Epithelial cell of prostate (primary cell): ENCODE data around the gene PCLAF.
"Not testable (repeated sequence)": the region's sequence is repeated elsewhere in the genome, so short reads cannot be mapped to it uniquely, and the experiment has no call there.

ENCODE experiments used
- DNase-seq: peaks from one replicate; pipeline ENCODE4 v3.0.0-alpha.2; 2011; ENCODE audit warnings: low read depth, low spot score
- H3K27ac ChIP-seq: fragments of 450-650 bp; 2 replicates; pipeline ENCODE4 v1.5.1; 2017; ENCODE audit warnings: mild to moderate bottlenecking

Gene PCLAF

DNA sequence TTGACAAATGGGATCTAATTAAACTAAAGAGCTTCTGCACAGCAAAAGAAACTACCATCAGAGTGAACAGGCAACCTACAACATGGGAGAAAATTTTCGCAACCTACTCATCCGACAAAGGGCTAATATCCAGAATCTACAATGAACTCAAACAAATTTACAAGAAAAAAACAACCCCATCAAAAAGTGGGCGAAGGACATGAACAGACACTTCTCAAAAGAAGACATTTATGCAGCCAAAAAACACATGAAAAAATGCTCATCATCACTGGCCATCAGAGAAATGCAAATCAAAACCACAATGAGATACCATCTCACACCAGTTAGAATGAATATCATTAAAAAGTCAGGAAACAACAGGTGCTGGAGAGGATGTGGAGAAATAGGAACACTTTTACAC, 49.6 kb downstream of the PCLAF start:
- DNase-seq, H3K27ac ChIP-seq: not testable (repeated sequence)

DNA sequence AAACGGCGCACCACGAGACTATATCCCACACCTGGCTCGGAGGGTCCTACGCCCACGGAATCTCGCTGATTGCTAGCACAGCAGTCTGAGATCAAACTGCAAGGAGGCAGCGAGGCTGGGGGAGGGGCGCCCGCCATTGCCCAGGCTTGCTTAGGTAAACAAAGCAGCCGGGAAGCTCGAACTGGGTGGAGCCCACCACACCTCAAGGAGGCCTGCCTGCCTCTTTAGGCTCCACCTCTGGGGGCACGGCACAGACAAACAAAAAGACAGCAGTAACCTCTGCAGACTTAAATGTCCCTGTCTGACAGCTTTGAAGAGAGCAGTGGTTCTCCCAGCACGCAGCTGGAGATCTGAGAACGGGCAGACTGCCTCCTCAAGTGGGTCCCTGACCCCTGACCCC, 54.3 kb downstream of the PCLAF start:
- peak overlapping the region; percentile 87 for H3K27ac ChIP-seq
- not testable (repeated sequence) for DNase-seq

DNA sequence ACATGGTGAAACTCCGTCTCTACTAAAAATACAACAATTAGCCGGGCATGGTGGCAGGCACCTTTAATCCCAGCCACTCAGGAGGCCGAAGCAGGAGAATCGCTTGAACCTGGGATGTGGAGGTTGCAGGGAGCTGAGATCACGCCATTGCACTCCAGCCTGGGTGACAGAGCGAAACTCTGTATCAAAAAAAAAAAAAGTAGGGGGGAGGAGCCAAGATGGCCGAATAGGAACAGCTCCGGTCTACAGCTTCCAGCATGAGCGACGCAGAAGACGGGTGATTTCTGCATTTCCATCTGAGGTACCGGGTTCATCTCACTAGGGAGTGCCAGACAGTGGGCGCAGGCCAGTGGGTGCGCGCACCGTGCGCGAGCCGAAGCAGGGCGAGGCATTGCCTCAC, 54.8 kb downstream of the PCLAF start:
- not testable (repeated sequence) for DNase-seq
- H3K27ac ChIP-seq, result peak overlapping the region; percentile 87

DNA sequence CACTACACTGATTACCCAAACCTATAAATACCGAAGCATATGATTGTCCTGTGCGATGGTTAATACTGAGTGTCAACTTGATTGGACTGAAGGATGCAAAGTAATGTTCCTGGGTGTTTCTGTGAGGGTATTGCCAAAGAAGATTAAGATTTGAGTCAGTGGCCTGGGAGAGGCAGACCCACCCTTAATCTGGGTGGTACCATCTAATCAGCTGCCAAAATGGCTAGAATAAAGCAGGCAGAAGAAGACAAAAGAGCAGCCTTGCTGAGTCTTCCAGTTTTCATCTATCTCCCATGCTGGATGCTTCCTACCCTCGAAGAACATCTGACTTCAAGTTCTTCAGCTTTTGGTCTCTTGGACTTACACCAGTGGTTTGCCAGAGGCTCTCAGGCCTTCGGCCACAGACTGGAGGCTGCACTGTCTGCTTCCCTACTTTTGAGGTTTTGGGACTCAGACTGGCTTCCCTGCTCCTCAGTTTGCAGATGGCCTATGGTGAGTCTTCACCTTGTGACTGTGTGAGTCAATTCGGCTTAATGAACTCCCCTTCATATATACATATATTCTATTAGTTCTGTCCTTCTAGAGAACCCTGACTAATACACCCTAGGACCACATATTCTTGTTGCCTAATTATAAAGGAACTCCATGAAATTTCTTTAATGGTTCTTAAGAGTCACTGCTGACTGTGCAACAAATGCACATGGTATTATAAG, 56.9 kb downstream of the PCLAF start:
- no peak overlapping the region for H3K27ac ChIP-seq
- peak; percentile 8 for DNase-seq

DNA sequence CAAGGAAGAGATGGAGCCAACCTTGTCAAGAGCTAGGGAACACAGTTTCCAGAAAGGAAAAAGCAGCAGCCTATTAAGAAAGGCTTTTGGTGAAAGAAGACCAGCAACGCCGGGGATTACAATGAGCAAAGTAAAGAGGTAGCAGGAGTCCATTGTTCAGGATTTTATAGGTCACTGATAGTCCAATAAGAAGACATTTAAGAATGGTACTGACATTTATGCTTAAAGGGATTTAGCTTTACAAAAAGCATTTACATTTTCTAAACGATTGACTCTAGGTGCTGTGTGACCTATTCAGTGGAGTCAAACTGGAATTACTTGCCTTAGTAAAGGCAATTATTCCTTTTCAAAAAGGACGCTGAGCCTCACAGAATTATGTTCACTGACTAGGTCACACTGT, 66.0 kb downstream of the PCLAF start:
- DNase-seq, result no peak

DNA sequence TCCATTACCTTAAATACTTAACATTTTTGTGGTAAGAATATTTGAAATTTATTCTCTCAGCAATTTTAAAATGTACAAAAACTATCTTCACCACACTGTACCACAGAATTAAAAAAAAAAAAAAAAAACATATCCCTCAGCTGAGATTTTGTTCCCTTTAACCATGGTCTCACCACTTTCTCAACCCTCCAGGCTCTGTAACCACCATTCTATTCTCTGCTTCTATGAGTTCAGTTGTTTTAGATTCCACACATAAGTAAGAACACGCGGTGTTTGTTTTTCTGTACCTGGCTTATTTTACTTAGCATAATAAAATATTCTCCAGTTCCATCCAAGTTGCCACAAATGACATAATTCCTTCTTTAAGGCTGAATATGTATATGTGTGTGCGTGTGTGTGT, 66.8 kb downstream of the PCLAF start:
- DNase-seq, result no peak
- no peak overlapping the region for H3K27ac ChIP-seq

More for the DNA sequence above, 66.0 kb downstream of the PCLAF start:
- H3K27ac ChIP-seq, result no peak overlapping the region
